HG03159 (cell line): Measurements from ENCODE around the gene ZNF74.
"Not testable (repeated sequence)": the region's sequence is repeated elsewhere in the genome, so short reads cannot be mapped to it uniquely, and the experiment has no call there.

Experiments used
- ATAC-seq: cut with Tn5 transposase; IDR thresholded peaks from one replicate; pipeline ENCODE4 v1.9.1; 2021; ENCODE audit warnings: mild to moderate bottlenecking, moderate library complexity; ENCODE audit not compliant: unreplicated experiment

Gene ZNF74

GRCh38 chr22:20441631-20442484 lies 47.9 kb downstream of the ZNF74 start:
- ATAC-seq = no peak

- no peak for ATAC-seq
Observed at GRCh38 chr22:20442485-20443284, 48.7 kb downstream of the ZNF74 start.

GRCh38 chr22:20444325-20444724 lies 50.4 kb downstream of the ZNF74 start:
- ATAC-seq = no peak

GRCh38 chr22:20446383-20446970 lies 52.5 kb downstream of the ZNF74 start:
- ATAC-seq = no peak

- no peak for ATAC-seq
Observed at GRCh38 chr22:20448630-20449029, 54.7 kb downstream of the ZNF74 start.

- ATAC-seq = no peak
Observed at GRCh38 chr22:20449819-20450550, 56.0 kb downstream of the ZNF74 start.

- no peak for ATAC-seq
Observed at GRCh38 chr22:20450551-20450906, 56.6 kb downstream of the ZNF74 start.

GRCh38 chr22:20451129-20451778 lies 57.3 kb downstream of the ZNF74 start:
- not testable (repeated sequence) for ATAC-seq

- no peak for ATAC-seq
Observed at GRCh38 chr22:20451920-20452319, 58.0 kb downstream of the ZNF74 start.

GRCh38 chr22:20453222-20453621 lies 59.3 kb downstream of the ZNF74 start:
- ATAC-seq = no peak

GRCh38 chr22:20455709-20456063 lies 61.7 kb downstream of the ZNF74 start:
- no peak for ATAC-seq

- no peak for ATAC-seq
Observed at GRCh38 chr22:20456064-20456721, 62.2 kb downstream of the ZNF74 start.

GRCh38 chr22:20456722-20457076 lies 62.7 kb downstream of the ZNF74 start:
- ATAC-seq = no peak

GRCh38 chr22:20457506-20458240 lies 63.7 kb downstream of the ZNF74 start:
- ATAC-seq = no peak
